ENCODE measurements around the gene TIGD3. TPM values are rescaled to one million over a fixed set of nuclear protein-coding genes. Genes with fewer than 3 reads are reported as not detected.

The TIGD3 gene
- total and polyA plus RNA-seq, 5 donors from 2014 or later, result 0.19 to 0.90 (median 0.37) TPM

GRCh38 chr11:65401803-65402248, 47.3 kb downstream of the TIGD3 start:
- Mint-ChIP-seq H3K9me3 (no peaks in the 10 kb centered on the region), H3K36me3 (peaks cover 23% of the 10 kb centered on the region), H3K4me3 (no peak overlapping the region), H3K4me1 (peaks cover 0 to 14% (median 5%) of the 10 kb centered on the region in 4 donors), H3K27ac (no peak overlapping the region), H3K27me3 (no peaks in the 10 kb centered on the region)
- DNase-seq (no peak), ATAC-seq (ENCODE audit: low read depth in 2 of 2) (no peak)
- Histone ChIP-seq H3K4me3 (ENCODE audit: low read depth, low read length) (no peak overlapping the region), H3K27ac (ENCODE audit: insufficient read depth, low read length, poor library complexity, severe bottlenecking) (no peak overlapping the region), H3K36me3 (ENCODE audit: control insufficient read depth, insufficient read depth, low read length) (peaks cover 66% of the 10 kb centered on the region), H3K9me3 (ENCODE audit: control insufficient read depth in 2 of 2, low read length in 2 of 2) (no peaks in the 10 kb centered on the region), H3K27me3 (ENCODE audit: control insufficient read depth, insufficient read depth, low read length) (no peaks in the 10 kb centered on the region), H3K4me1 (ENCODE audit: control insufficient read depth, insufficient read depth, low read length, poor library complexity, severe bottlenecking) (no peaks in the 10 kb centered on the region)

GRCh38 chr11:65402790-65403189, 48.2 kb downstream of the TIGD3 start:
- Histone ChIP-seq H3K27ac (ENCODE audit: insufficient read depth, low read length, poor library complexity, severe bottlenecking) (no peak overlapping the region), H3K4me1 (ENCODE audit: control insufficient read depth, insufficient read depth, low read length, poor library complexity, severe bottlenecking) (no peaks in the 10 kb centered on the region), H3K36me3 (ENCODE audit: control insufficient read depth, insufficient read depth, low read length) (peaks cover 61% of the 10 kb centered on the region), H3K9me3 (ENCODE audit: control insufficient read depth in 2 of 2, low read length in 2 of 2) (no peaks in the 10 kb centered on the region), H3K4me3 (ENCODE audit: low read depth, low read length) (no peak overlapping the region), H3K27me3 (ENCODE audit: control insufficient read depth, insufficient read depth, low read length) (no peaks in the 10 kb centered on the region)
- Mint-ChIP-seq H3K36me3 (peaks cover 19% of the 10 kb centered on the region), H3K4me1 (peaks cover 0 to 9% (median 5%) of the 10 kb centered on the region in 4 donors), H3K4me3 (no peak overlapping the region), H3K27me3 (no peaks in the 10 kb centered on the region), H3K9me3 (no peaks in the 10 kb centered on the region), H3K27ac (peak overlapping the region in 1 of 3 donors; percentile 9)
- DNase-seq (no peak), ATAC-seq (ENCODE audit: low read depth in 2 of 2) (no peak)

GRCh38 chr11:65403607-65404121, 49.1 kb downstream of the TIGD3 start:
- Mint-ChIP-seq H3K27ac (peak overlapping the region in 1 of 3 donors; percentile 20), H3K4me3 (no peak overlapping the region), H3K4me1 (peaks cover 0 to 9% (median 5%) of the 10 kb centered on the region in 4 donors), H3K27me3 (no peaks in the 10 kb centered on the region), H3K36me3 (peaks cover 14% of the 10 kb centered on the region), H3K9me3 (no peaks in the 10 kb centered on the region)
- peak; percentile 26 to 33 for ATAC-seq (ENCODE audit: low read depth in 2 of 2)
- no peak for DNase-seq
- H3K36me3 ChIP-seq (ENCODE audit: control insufficient read depth, insufficient read depth, low read length), result peaks cover 60% of the 10 kb centered on the region
- H3K9me3 ChIP-seq (ENCODE audit: control insufficient read depth in 2 of 2, low read length in 2 of 2), result no peaks in the 10 kb centered on the region
- no peak overlapping the region for H3K4me3 ChIP-seq (ENCODE audit: low read depth, low read length)
- H3K4me1 ChIP-seq (ENCODE audit: control insufficient read depth, insufficient read depth, low read length, poor library complexity, severe bottlenecking), result no peaks in the 10 kb centered on the region
- H3K27ac ChIP-seq (ENCODE audit: insufficient read depth, low read length, poor library complexity, severe bottlenecking), result no peak overlapping the region
- H3K27me3 ChIP-seq (ENCODE audit: control insufficient read depth, insufficient read depth, low read length), result no peaks in the 10 kb centered on the region

- no peaks in the 10 kb centered on the region for H3K27me3 ChIP-seq (ENCODE audit: control insufficient read depth, insufficient read depth, low read length)
- no peaks in the 10 kb centered on the region for H3K9me3 Mint-ChIP-seq
- peaks cover 16% of the 10 kb centered on the region for H3K36me3 Mint-ChIP-seq
- H3K9me3 ChIP-seq (ENCODE audit: control insufficient read depth in 2 of 2, low read length in 2 of 2), result no peaks in the 10 kb centered on the region
- no peak overlapping the region for H3K4me3 ChIP-seq (ENCODE audit: low read depth, low read length)
- H3K4me1 ChIP-seq (ENCODE audit: control insufficient read depth, insufficient read depth, low read length, poor library complexity, severe bottlenecking), result no peaks in the 10 kb centered on the region
- H3K4me3 Mint-ChIP-seq, result no peak overlapping the region
- ATAC-seq (ENCODE audit: low read depth in 2 of 2) (no peak), DNase-seq (no peak)
- H3K27ac Mint-ChIP-seq, result peak overlapping the region in 1 of 3 donors; percentile 14
- H3K4me1 Mint-ChIP-seq, result peaks cover 0 to 9% (median 5%) of the 10 kb centered on the region in 4 donors
- H3K36me3 ChIP-seq (ENCODE audit: control insufficient read depth, insufficient read depth, low read length), result peaks cover 65% of the 10 kb centered on the region
- H3K27me3 Mint-ChIP-seq, result no peaks in the 10 kb centered on the region
- H3K27ac ChIP-seq (ENCODE audit: insufficient read depth, low read length, poor library complexity, severe bottlenecking), result no peak overlapping the region
These were observed 49.7 kb downstream of the TIGD3 start for GRCh38 chr11:65404210-65404609.

- no peaks in the 10 kb centered on the region for H3K4me1 ChIP-seq (ENCODE audit: control insufficient read depth, insufficient read depth, low read length, poor library complexity, severe bottlenecking)
- H3K4me3 ChIP-seq (ENCODE audit: low read depth, low read length), result no peak overlapping the region
- DNase-seq, result no peak
- H3K27me3 ChIP-seq (ENCODE audit: control insufficient read depth, insufficient read depth, low read length), result no peaks in the 10 kb centered on the region
- no peaks in the 10 kb centered on the region for H3K27me3 Mint-ChIP-seq
- peaks cover 0 to 9% (median 4%) of the 10 kb centered on the region in 4 donors for H3K4me1 Mint-ChIP-seq
- H3K4me3 Mint-ChIP-seq, result no peak overlapping the region
- H3K27ac ChIP-seq (ENCODE audit: insufficient read depth, low read length, poor library complexity, severe bottlenecking), result no peak overlapping the region
- no peaks in the 10 kb centered on the region for H3K9me3 Mint-ChIP-seq
- H3K27ac Mint-ChIP-seq, result peak overlapping the region in 1 of 3 donors; percentile 14
- H3K36me3 Mint-ChIP-seq, result peaks cover 16% of the 10 kb centered on the region
- no peaks in the 10 kb centered on the region for H3K9me3 ChIP-seq (ENCODE audit: control insufficient read depth in 2 of 2, low read length in 2 of 2)
- no peak for ATAC-seq (ENCODE audit: low read depth in 2 of 2)
- H3K36me3 ChIP-seq (ENCODE audit: control insufficient read depth, insufficient read depth, low read length), result peaks cover 70% of the 10 kb centered on the region
These were observed 50.2 kb downstream of the TIGD3 start for GRCh38 chr11:65404638-65405339.

Other genes with a start within 250 kb of the TIGD3 start
- gene TM7SF2, start 242.9 kb upstream of the TIGD3 start, total RNA-seq, result 20.2 TPM
- 10 to 100 TPM in 2 of 4 donors, 1 to 10 TPM in 2; 8.0 to 11.1 (median 9.4) TPM for gene TM7SF2, start 242.9 kb upstream of the TIGD3 start, polyA plus RNA-seq
- gene ZNHIT2, start 237.1 kb upstream of the TIGD3 start, total RNA-seq, result 6.0 TPM
- 10 to 100 TPM; 20.1 to 29.0 (median 22.7) TPM for gene ZNHIT2, start 237.1 kb upstream of the TIGD3 start, polyA plus RNA-seq
- gene FAU, start 232.6 kb upstream of the TIGD3 start, total RNA-seq, result 1,172 TPM
- gene FAU, start 232.6 kb upstream of the TIGD3 start, polyA plus RNA-seq, result 1,000 to 10,000 TPM; 1,003 to 1,125 (median 1,056) TPM
- 47.7 TPM for gene MRPL49, start 232.4 kb upstream of the TIGD3 start, total RNA-seq
- 100 to 1,000 TPM; 104 to 125 (median 111) TPM for gene MRPL49, start 232.4 kb upstream of the TIGD3 start, polyA plus RNA-seq
- 66.3 TPM for gene SYVN1, start 220.2 kb upstream of the TIGD3 start, total RNA-seq
- 10 to 100 TPM in 1 of 4 donors, 1 to 10 TPM in 3; 6.2 to 10.8 (median 7.3) TPM for gene SYVN1, start 220.2 kb upstream of the TIGD3 start, polyA plus RNA-seq
- gene SPDYC, start 184.5 kb upstream of the TIGD3 start, total RNA-seq, result not detected
- gene SPDYC, start 184.5 kb upstream of the TIGD3 start, polyA plus RNA-seq, result not detected
- gene CAPN1, start 172.8 kb upstream of the TIGD3 start, total RNA-seq, result 158 TPM
- 100 to 1,000 TPM in 2 of 4 donors, 10 to 100 TPM in 2; 91.2 to 148 (median 109) TPM for gene CAPN1, start 172.8 kb upstream of the TIGD3 start, polyA plus RNA-seq
- gene POLA2, start 92.8 kb upstream of the TIGD3 start, total RNA-seq, result 25.7 TPM
- gene POLA2, start 92.8 kb upstream of the TIGD3 start, polyA plus RNA-seq, result 10 to 100 TPM in 3 of 4 donors, 1 to 10 TPM in 1; 8.3 to 13.4 (median 12.8) TPM
- gene CDC42EP2, start 39.9 kb upstream of the TIGD3 start, total RNA-seq, result 1.9 TPM
- gene CDC42EP2, start 39.9 kb upstream of the TIGD3 start, polyA plus RNA-seq, result not detected
- gene DPF2, start 20.9 kb upstream of the TIGD3 start, total RNA-seq, result 67.0 TPM
- 10 to 100 TPM; 70.3 to 81.4 (median 74.9) TPM for gene DPF2, start 20.9 kb upstream of the TIGD3 start, polyA plus RNA-seq
- 40.3 TPM for gene SLC25A45, start 27.9 kb downstream of the TIGD3 start, total RNA-seq
- gene SLC25A45, start 27.9 kb downstream of the TIGD3 start, polyA plus RNA-seq, result 10 to 100 TPM; 11.1 to 16.9 (median 13.8) TPM
- gene FRMD8, start 31.9 kb downstream of the TIGD3 start, total RNA-seq, result 47.4 TPM
- 10 to 100 TPM; 48.7 to 55.1 (median 53.9) TPM for gene FRMD8, start 31.9 kb downstream of the TIGD3 start, polyA plus RNA-seq
- 890 TPM for gene NEAT1, start 68.0 kb downstream of the TIGD3 start, total RNA-seq
- gene NEAT1, start 68.0 kb downstream of the TIGD3 start, polyA plus RNA-seq, result 1 to 10 TPM; 1.4 to 3.1 (median 1.9) TPM
- gene MALAT1, start 144.3 kb downstream of the TIGD3 start, total RNA-seq, result 36,047 TPM
- 1,000 to 10,000 TPM; 2,329 to 3,603 (median 2,794) TPM for gene MALAT1, start 144.3 kb downstream of the TIGD3 start, polyA plus RNA-seq
- gene SCYL1, start 170.3 kb downstream of the TIGD3 start, total RNA-seq, result 59.0 TPM
- gene SCYL1, start 170.3 kb downstream of the TIGD3 start, polyA plus RNA-seq, result 10 to 100 TPM; 24.3 to 31.2 (median 29.0) TPM
- 132 TPM for gene LTBP3, start 203.6 kb downstream of the TIGD3 start, total RNA-seq
- gene LTBP3, start 203.6 kb downstream of the TIGD3 start, polyA plus RNA-seq, result 10 to 100 TPM in 2 of 4 donors, 1 to 10 TPM in 2; 9.2 to 15.0 (median 11.9) TPM
- 34.6 TPM for gene ZNRD2, start 215.7 kb downstream of the TIGD3 start, total RNA-seq
- 10 to 100 TPM; 64.6 to 84.7 (median 73.1) TPM for gene ZNRD2, start 215.7 kb downstream of the TIGD3 start, polyA plus RNA-seq
- gene FAM89B, start 217.8 kb downstream of the TIGD3 start, total RNA-seq, result 49.4 TPM
- 100 to 1,000 TPM in 3 of 4 donors, 10 to 100 TPM in 1; 77.1 to 158 (median 115) TPM for gene FAM89B, start 217.8 kb downstream of the TIGD3 start, polyA plus RNA-seq
- 143 TPM for gene EHBP1L1, start 221.3 kb downstream of the TIGD3 start, total RNA-seq
- gene EHBP1L1, start 221.3 kb downstream of the TIGD3 start, polyA plus RNA-seq, result 10 to 100 TPM in 1 of 4 donors, 1 to 10 TPM in 3; 7.8 to 11.6 (median 8.7) TPM
- gene KCNK7, start 241.0 kb downstream of the TIGD3 start, total RNA-seq, result 5.5 TPM
- 1 to 10 TPM in 1 of 4 donors, under 1 TPM in 2, not detected in 1; 0.19 to 1.5 (median 0.76) TPM for gene KCNK7, start 241.0 kb downstream of the TIGD3 start, polyA plus RNA-seq

Data from CD4-positive, CD25-positive, alpha-beta regulatory T cell (primary cell).